Prostate gland (tissue), 2 donors: ENCODE results near the gene MAML2. TPM values are rescaled to one million over a fixed set of nuclear protein-coding genes. Genes with fewer than 3 reads are reported as not detected.
A peak's percentile ranks its signal among the peaks of the same experiment; 100 is the strongest.

Experiments
- DNase-seq: peaks from one replicate; pipeline ENCODE4 v3.0.0-alpha.2; 2019; ENCODE audit warnings: low spot score
- H3K27ac ChIP-seq, 2 donors: fragments of 200-600 bp; sonication (generic); 2 replicates each; pipeline ENCODE4 v1.5.1; 2017 to 2019
- H3K27me3 ChIP-seq: fragments of 200-600 bp; sonication (generic); replicated peaks from 2 replicates; pipeline ENCODE4 v1.5.1; 2019; ENCODE audit not compliant: insufficient read depth
- H3K36me3 ChIP-seq, 2 donors: fragments of 200-600 bp; sonication (generic); 1 replicate in 1 of 2; 2 replicates in 1 of 2; pipeline versions ENCODE4 v1.5.1 to v1.8.1; 2017 to 2019
- H3K4me1 ChIP-seq: fragments of 200-600 bp; sonication (generic); replicated peaks from 2 replicates; pipeline ENCODE4 v1.5.1; 2019
- H3K4me3 ChIP-seq, 2 donors: fragments of 200-600 bp; sonication (generic); 2 replicates each; pipeline ENCODE4 v1.5.1; 2017 to 2019
- H3K9me3 ChIP-seq: fragments of 200-600 bp; sonication (generic); 2 replicates; pipeline ENCODE4 v1.5.1; 2017
- CTCF ChIP-seq, 4 experiments: fragments of 200-600 bp in 2 of 4; fragments of 450-650 bp in 2 of 4; sonication (generic) in 2 of 4; IDR thresholded peaks; 1 replicate in 3 of 4; 2 replicates in 1 of 4; pipeline ENCODE4 v1.5.1; 2016 to 2019; ENCODE audit warnings: antibody characterized with exemption in 4 of 4, mild to moderate bottlenecking in 2 of 4, moderate library complexity in 2 of 4
- POLR2A ChIP-seq: fragments of 450-650 bp; IDR thresholded peaks from one replicate; pipeline ENCODE4 v1.6.1; 2016; ENCODE audit warnings: antibody characterized with exemption, mild to moderate bottlenecking
- POLR2AphosphoS5 ChIP-seq: sonication (generic); formaldehyde crosslinking; IDR thresholded peaks from one replicate; pipeline ENCODE4 v1.6.1; 2017; ENCODE audit warnings: antibody characterized with exemption
- WGBS: methylation state at CpG from one replicate; pipeline ENCODE4 v1.1.5; 2018; 5-methylcytosine and 5-hydroxymethylcytosine counted together
- intact Hi-C: fragments of 100-400 bp; cut with DNase I; formaldehyde crosslinking; loops from one replicate; pipeline ENCODE4 v1.14.2; 2022
- total RNA-seq, 2 donors: library from RNA; depleted of rRNA; stranded (reverse); fragments of >200 nt; gene quantifications; one replicate each; pipeline ENCODE4 v1.1.0, GENCODE V29; 2016

MAML2 gene
- total RNA-seq: 10 to 100 TPM; 28.9 to 30.4 TPM

- WGBS: 8% methylated on average over 31 of the region's 31 CpGs
- peak within 1 kb of the TSS; percentile 80 to 85 for H3K27ac ChIP-seq
- intact Hi-C loops: loop anchor here (2.0 to 5.0 kb wide), 4 partner anchors 116 to 496 kb away; no protein-coding TSS in a partner anchor
- no peaks in the 10 kb centered on the region for H3K36me3 ChIP-seq
- DNase-seq: peak; percentile 95
- H3K4me1 ChIP-seq: peaks cover 10% of the 10 kb centered on the region
- H3K27me3 ChIP-seq: no peaks in the 10 kb centered on the region
- H3K4me3 ChIP-seq: peak within 1 kb of the TSS; percentile 60 to 62
- peak; percentile 63 for TF ChIP-seq POLR2AphosphoS5
- no peak for TF ChIP-seq POLR2A
- TF ChIP-seq CTCF (IDR thresholded peaks at IDR 0.05): peak; percentile 88 to 97 (median 92)
- no peaks in the 10 kb centered on the region for H3K9me3 ChIP-seq
Observed at GRCh38 chr11:96342961-96343711, at the start of gene MAML2. Gene MAML2, minus strand, starts transcription at chr11:96343195. Its CDS starts 1,300 bp downstream, at chr11:96341895.

- no peak for DNase-seq
- Histone ChIP-seq H3K4me1 (no peaks in the 10 kb centered on the region), H3K4me3 (no peak overlapping the region), H3K27ac (no peak overlapping the region), H3K27me3 (no peaks in the 10 kb centered on the region), H3K9me3 (no peaks in the 10 kb centered on the region), H3K36me3 (no peaks in the 10 kb centered on the region)
- TF ChIP-seq CTCF (IDR thresholded peaks at IDR 0.05) (no peak), POLR2AphosphoS5 (no peak), POLR2A (no peak)
- 83% methylated on average over 3 of the region's 3 CpGs for WGBS
- intact Hi-C loops: loop anchor here (2.0 to 5.0 kb wide), 3 partner anchors 380 to 605 kb away; partner anchors contain the start of gene FAM76B
Observed at GRCh38 chr11:96391698-96392307, 48.8 kb upstream of the MAML2 start.

GRCh38 chr11:96390488-96390792 is 47.4 kb upstream of the MAML2 start:
- no peaks in the 10 kb centered on the region for H3K4me1 ChIP-seq
- WGBS: 13% methylated on average over 6 of the region's 6 CpGs
- TF ChIP-seq CTCF (IDR thresholded peaks at IDR 0.05) (no peak), POLR2AphosphoS5 (no peak), POLR2A (no peak)
- no peaks in the 10 kb centered on the region for H3K9me3 ChIP-seq
- peak overlapping the region; percentile 79 to 86 for H3K4me3 ChIP-seq
- H3K27ac ChIP-seq: peak overlapping the region; percentile 82 to 86
- intact Hi-C loops: loop anchor here (2.0 to 5.0 kb wide), 3 partner anchors 378 to 603 kb away; partner anchors contain the start of gene FAM76B
- no peaks in the 10 kb centered on the region for H3K36me3 ChIP-seq
- no peaks in the 10 kb centered on the region for H3K27me3 ChIP-seq
- DNase-seq: no peak

- Histone ChIP-seq H3K36me3 (no peaks in the 10 kb centered on the region), H3K4me1 (no peaks in the 10 kb centered on the region), H3K9me3 (no peaks in the 10 kb centered on the region), H3K4me3 (peak within 1 kb of the TSS; percentile 79 to 86), H3K27ac (peak within 1 kb of the TSS; percentile 82 to 86), H3K27me3 (no peaks in the 10 kb centered on the region)
- TF ChIP-seq POLR2A (peak; percentile 90), POLR2AphosphoS5 (peak; percentile 97), CTCF (IDR thresholded peaks at IDR 0.05) (peak in 3 of 4 experiments; percentile 9 to 46 (median 32))
- intact Hi-C loops: loop anchor here (2.0 to 5.0 kb wide), 4 partner anchors 343 to 603 kb away; partner anchors contain the start of gene FAM76B
- WGBS: under 1% methylated on average over 49 of the region's 53 CpGs
- DNase-seq: peak; percentile 97
Observed at GRCh38 chr11:96389720-96390487, 46.9 kb upstream of the MAML2 start, which contains the start of the genes CCDC82 and JRKL. Gene CCDC82, minus strand, starts transcription at chr11:96389912. Its CDS starts 5,165 bp downstream, at chr11:96384747. Gene JRKL, plus strand, starts transcription at chr11:96390013. Its CDS starts 637 bp downstream, at chr11:96390650.
